HG02884 (cell line): Measurements from ENCODE around the gene TBC1D24.

ENCODE experiments used
- ATAC-seq: cut with Tn5 transposase; IDR thresholded peaks from one replicate; pipeline ENCODE4 v1.9.1; 2021; ENCODE audit warnings: mild to moderate bottlenecking, moderate library complexity; ENCODE audit not compliant: unreplicated experiment

TBC1D24 gene

DNA sequence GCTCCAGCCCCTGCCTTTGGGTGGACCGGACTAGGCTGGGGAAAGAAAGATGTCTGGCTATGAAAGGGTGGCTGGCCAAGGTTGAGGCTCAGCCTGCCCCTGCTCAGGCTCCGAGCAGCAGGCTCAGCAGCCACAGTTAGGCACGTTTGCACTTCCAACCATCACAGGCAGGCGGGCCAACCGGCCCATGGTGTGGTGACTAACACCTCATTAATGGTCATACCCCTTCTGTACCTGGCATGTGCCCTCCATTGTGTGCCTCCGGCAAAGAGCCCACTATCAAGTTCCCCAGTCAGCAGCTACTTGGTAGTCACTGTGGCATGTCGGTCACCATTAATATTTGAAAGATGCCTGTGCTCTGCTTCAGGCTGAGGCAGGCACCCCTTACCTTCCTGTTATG is 6.7 kb downstream of the TBC1D24 start:
- no peak for ATAC-seq

DNA sequence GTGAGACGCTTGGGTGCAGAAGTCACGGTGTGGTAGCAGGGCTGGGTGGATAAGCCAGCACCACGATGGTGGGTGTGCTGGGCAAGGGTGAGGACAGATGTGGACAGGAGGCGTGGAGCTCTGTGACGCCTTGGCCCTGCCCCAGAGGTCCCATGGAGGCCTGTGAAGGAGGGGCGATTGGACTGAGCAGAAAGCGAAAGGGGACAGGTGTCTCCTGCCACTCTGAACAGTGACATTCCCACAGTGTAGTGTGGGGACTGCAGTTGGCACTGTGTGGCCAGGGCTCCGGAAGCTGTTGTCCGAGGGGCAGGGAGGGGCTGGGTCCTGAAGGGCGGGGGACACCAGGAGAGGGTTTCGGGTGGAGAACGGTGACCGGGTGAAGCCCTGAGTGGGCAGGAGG is 7.3 kb downstream of the TBC1D24 start:
- no peak for ATAC-seq

DNA sequence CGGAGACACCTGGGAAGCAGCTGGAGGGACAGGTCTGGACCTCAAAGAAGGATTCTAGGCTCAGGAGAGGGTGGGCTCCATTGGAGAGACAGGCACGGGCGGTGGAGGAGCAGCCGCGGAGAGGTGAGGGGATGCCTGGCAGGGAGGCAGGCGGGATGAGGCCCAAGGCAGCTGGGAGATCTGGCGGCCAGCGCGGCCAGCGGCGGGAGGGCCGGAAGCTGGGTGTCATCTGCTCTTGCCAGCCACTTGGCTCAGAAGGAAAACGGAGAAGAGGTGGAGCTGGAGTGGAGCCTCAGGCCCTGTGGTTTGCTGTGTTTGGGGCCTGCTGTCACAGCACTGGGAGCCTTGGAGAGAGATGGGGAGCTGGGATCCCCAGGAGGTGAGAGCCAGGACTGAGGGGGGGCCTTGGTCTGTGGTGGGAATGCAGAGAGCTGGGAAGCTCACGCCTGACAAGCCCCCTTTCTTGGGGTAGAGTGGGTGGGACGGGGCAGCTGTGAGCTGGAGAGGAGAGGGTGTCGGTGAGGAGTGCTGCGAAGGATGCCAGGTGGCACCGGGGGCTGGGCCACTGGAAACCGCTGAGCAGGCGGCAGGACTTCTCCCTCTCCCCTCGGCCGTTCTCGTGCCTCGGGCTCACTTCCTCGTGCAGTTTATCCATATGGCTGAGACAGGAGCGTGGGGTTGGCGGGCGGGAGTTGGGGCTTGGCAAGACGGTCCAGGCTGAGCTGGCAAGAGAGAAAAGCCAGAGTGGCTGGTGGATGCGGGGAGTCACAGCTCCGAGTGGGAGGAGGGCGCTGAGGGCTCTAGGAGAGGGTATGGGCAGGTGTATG is 8.0 kb downstream of the TBC1D24 start:
- no peak for ATAC-seq

DNA sequence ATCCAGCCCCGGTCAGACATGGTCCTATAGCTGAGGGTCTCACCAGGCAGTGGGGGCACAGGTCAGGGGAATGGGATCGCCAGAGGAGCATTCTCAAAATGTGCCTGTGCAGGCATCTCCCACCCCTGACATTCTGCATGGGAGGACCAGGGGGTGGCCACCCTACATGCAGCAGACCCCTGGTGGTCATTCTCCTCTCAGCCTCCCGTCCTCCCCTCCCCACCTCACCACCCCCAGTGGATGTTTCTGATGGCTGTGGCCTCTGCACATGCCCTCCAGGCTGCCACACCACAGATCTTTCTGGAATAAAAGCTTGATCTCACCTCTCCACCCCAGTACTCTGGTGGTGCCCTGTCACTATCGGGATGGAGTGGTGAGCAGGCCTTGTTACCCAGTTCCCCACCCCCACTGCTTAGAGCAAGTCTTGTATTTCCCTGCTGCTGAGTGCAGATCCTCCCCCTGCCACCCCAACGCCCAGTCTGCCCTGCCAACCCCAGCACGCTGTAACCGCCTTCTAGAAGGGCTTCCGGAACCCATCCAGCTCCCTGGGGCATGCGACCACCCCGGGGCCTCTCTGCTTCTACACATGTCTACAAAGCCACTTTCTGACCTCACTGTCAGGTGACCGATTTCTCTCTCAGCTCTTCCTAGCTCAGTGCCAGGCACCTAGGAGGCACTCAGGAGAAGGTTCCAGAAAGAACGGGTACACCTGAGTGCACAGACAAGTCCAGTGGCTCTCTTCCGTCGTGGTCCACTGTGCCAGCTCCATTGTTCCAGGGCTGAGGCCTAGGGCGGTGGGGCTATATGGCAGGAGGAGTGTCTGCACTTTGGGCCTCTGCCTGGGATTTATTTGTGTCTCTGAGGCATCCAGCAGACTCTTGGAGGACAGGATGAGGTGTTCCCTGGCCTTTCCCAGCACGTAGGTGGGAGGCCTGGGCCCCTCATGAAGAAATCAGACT is 9.3 kb downstream of the TBC1D24 start:
- no peak for ATAC-seq

DNA sequence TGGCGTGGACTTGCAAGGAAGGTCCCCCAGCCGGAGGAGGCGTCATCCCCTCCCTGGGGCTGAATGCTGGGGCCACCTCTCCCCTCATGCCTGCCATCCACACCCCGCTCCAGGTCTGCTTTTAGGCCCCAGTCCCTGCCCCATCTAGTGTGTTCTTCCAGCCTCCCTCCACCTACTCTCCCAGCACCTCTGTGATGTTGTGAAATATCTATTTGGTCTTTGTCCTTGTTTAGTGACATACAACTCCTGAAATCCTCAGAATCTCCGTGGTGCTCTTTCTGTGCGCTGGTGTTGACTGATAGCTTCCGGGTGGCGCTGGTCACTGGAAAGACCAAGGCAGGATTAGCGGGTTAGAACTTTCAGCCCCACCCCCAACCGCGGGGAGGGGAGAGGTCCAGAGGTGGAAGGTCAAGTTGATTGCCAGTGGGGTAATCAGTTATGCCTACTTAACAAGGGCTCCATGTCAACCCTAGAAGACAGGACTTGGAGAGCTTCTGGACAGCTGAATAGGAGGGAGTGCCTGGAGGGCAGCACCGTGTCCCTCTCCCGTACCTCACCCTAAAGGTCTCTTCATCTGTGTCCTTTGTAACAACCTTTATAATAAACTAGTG is 10.1 kb downstream of the TBC1D24 start:
- ATAC-seq: no peak

DNA sequence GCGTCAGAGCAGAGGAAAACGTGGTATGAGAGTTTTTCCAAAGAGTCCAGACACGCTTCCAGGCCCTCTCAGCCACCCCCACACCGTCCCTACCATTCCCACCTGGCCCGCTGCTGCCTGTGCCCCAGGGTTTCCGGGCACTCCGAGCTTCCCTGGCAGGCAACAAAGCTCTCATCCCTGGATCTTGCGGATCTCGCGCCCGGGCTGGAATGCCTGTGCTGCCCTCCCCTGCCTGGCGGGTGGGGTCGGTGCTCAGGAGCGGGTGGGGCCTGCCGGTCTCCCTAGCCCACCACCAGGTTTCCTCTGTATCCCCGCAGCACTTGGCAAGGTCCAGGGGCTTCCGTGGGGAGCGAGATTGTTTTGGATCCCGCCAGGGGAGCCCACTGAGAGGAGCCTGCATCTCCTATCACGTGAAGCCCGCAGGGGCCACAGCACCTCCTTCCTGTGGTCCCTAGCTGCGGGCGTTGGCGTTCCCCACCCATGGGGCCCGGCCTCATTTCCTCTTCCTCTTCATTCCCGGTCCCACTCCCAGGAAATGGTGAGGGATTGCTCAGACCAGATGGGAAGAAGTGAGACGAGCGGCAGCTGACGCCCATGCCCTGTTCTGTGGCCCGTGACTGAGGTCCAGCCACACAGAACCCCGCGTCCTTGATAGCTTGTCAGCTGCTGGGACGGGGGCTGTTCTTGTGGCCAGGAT is 11.0 kb downstream of the TBC1D24 start:
- no peak for ATAC-seq

DNA sequence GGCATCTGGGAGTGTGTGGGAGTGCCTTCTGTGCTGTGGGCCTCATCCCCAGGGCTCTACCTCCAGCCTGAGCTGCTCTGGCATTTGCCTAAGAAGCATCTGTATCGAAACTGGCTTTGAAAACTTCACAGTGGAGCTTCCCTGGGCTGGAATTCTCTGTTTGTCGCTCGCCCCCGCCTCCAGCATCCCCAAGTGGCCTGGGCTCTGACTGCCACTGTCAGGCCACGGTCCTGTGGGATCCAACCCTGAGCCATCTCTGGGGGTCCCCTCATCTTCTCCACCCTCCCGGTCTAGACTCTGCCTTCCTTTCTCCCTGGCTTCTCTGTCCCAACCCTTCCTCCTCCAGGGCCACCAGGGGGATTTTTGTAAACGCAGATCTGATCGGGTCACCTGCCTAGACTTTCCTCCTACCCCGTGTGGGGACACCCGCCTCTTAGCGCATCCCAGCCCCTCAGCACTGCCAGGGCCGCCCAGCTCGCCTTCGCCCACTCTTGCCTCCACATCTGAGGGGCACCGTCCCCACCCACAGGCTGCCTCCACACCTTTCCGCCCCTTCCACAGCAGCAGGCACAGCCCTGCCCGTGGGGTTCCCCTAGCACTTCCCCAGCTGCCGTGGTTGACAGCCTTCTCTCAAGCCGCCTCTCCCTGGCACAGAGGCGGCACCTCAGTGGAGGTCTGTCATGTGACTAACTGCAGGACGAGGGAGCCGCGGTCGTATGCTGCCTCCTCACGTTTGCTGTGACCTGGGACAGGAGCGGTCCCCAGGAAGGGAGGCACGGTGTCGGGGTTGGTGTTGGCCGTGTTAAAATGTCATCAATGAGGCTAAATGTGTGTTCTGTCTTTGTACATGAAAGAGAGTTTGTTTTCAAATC is 12.0 kb downstream of the TBC1D24 start:
- no peak for ATAC-seq

DNA sequence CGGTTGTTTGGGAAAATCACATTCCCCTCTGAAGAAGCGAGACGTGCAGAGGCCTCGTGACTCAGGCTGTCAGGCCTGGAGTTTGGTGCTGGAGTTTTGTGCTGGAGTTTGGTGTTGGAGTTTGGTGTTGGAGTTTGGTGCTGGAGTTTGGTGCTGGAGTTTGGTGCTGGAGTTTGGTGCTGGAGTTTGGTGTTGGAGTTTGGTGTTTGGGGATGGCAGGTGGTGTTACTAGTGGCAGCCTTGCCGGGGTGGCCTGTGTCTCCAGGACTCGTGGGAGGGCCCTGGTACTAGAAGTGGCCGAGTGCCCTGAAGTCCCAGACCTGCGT is 12.6 kb downstream of the TBC1D24 start:
- no peak for ATAC-seq

DNA sequence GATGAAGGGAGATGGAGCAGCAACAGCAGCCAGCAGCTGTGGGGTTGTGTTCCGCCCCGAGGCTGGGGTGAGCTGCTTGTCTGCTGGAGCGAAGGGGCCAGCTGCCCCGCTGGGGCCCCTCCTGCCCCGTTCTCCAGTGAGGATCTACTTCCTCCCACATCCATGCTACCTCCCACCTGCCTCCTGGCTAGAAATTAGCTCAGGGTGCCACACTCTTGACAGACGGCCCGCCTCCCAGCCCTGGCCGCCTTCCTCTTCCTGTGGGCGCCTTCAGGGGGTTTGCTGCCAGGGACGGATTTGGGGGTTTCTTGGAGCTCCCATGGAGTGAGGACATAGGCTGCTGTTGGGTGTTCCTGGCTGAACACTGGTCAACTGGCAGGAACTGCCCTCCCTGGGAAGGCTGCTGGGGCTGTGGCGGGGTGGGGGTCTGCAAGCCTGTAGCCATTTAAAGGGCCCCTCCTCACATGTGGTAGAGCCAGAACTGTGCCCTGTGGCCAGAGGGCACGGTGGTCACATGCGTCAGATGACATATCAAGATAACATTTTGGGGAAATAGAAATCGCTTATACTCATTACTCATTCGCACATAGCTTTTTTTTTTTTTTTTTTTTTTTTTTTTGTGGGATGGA is 13.1 kb downstream of the TBC1D24 start:
- no peak for ATAC-seq

DNA sequence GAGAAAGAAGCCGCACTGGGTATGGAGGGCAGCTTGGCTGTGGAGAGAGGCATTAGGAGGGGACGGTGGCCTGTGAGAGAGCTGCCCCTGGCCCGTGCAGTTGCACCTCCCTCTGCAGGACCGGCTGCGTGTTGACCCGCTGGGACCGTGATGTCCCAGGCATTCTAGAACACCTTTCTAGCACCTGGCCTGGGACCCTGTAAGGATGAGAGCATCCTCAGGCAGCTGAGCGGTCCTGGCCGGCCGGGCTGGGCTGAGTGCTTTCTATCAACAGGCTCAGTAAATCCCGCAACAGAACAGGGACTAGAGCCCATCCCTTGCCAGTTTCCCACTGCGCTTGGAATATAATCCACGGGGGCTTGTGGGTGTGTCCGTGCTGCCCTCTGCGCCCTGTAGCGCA is 14.7 kb downstream of the TBC1D24 start:
- no peak for ATAC-seq

DNA sequence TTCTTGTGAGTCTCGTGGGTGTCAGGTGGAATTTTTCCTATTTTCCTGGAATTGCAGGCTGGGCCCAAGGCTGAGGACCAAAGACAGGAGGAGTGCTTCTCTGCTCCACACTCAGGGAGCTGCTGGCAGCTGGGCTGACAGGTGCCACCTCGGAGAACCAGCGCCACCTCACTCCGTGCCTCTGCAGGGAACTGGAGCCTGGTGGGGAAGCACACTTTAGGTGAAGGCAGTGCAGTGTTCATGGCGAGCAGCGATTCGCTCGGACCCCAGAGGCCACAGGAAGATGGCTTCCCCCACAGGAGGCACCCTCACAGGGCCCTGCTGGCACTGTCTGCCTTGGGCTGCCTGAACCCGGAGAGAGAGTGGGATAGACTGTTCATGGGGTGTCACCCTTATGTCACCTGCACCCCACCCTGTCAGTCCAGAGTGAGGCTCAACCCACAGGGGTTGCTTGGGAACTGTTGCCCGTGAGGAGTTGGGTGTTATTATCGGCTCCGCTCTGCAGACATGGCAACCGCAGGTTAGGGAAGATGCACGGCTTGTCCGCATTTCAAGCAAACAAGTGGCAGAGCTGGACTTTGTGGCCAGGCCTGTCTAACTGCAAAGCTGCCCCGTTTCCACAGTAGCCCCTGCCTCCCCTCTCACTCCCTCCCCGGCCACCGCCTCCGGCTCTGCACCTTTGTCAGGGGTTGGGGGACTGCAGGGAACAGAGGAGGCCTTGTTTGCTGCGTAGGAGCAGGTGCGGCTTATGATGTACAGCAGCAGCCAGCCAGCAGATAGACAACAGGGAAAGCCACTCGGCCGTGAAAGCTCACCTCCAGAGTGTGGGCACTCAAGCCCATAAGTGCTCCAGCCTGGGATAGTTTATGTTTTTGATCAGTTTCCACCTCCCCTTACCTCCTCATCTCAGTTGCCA is 15.5 kb downstream of the TBC1D24 start:
- ATAC-seq: no peak

DNA sequence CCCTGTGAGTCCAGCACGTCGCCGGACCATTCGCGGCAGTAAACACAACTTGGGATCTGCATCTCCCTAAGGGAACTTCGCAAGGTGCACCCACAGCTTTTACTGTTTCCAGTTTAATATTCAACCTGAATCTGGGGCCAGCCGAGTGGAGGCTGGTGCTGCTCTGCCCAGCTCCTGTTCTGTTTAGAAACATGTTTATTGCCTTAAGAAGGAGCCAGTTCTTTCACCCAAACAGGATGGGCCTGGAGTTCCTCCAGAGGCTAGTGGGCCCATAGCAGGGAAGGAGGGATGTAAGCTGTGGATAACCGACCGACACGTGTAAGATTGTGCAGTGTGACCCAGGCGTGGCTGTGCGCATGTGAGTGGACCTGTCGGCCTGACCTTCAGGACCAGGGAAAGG is 17.4 kb downstream of the TBC1D24 start:
- ATAC-seq: no peak

DNA sequence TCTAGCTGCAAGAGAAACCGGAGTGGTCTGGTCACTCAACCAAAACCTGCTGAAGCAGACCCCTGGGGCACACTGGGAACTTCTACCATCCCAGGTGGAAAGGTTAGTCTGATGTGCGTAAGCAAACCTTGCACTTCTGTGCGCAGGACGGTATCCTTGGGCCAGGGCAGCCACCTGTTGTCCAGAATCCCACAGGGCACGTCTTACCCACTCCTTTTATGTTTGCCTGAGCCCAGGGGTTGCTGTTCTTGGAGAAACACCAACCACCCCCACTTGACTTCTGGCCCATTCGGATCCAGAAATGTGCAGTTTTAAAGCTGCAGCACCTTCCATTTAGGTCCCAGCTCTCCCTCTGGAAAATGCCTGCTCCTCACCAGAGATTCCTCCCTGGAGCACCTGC is 18.7 kb downstream of the TBC1D24 start:
- no peak for ATAC-seq

DNA sequence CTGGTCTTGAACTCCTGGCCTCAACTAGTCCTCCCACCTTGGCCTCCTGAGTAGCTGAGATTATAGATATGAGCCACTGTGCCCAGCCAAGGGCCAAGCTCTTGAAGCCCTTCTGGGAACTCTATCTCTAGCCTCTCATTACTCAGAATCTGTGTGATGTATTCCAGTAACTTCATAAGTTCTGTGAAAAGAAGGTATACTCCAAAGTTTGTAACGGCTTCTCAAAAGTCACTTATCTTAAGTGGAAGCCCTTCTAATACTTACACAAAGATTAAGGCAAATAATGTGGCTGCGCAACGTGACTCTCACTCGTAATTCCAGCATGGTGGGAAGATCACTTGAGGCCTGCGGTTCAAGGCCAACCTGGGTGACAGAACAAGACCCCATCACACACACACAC is 19.7 kb downstream of the TBC1D24 start:
- no peak for ATAC-seq

DNA sequence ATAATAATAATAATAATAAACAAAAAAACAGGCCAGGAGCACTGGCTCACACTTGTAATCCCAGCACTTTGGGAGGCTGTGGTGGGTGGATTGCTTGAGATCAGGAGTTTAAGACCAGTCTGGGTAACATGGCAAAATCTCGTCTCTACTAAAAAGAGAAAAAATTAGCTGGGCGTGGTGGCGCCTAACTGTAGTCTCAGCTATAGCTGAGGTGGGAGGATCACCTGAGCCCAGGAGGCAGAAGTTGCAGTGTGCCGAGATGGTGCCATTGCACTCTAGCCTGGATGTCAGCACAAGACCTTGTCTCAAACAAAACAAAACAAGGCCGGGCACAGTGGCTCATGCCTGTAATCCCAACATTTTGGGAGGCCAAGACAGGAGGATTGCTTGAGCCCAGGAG is 20.1 kb downstream of the TBC1D24 start:
- ATAC-seq: no peak

DNA sequence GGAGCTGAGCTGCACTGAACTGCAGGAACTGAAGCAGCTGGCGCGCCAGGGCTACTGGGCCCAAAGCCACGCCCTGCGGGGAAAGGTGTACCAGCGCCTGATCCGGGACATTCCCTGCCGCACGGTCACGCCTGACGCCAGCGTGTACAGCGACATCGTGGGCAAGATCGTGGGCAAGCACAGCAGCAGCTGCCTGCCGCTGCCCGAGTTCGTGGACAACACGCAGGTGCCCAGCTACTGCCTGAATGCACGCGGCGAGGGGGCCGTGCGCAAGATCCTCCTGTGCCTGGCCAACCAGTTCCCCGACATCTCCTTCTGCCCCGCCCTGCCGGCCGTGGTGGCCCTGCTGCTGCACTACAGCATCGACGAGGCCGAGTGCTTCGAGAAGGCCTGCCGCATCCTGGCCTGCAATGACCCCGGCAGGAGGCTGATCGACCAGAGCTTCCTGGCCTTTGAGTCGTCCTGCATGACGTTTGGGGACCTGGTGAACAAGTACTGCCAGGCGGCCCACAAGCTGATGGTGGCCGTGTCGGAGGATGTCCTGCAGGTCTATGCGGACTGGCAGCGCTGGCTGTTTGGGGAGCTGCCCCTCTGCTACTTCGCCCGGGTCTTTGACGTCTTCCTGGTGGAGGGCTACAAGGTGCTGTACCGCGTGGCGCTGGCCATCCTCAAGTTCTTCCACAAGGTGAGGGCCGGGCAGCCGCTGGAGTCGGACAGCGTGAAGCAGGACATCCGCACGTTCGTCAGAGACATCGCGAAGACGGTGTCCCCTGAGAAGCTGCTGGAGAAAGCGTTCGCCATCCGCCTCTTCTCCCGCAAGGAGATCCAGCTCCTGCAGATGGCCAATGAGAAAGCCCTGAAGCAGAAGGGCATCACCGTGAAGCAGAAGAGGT is 21.5 kb downstream of the TBC1D24 start:
- ATAC-seq: no peak

DNA sequence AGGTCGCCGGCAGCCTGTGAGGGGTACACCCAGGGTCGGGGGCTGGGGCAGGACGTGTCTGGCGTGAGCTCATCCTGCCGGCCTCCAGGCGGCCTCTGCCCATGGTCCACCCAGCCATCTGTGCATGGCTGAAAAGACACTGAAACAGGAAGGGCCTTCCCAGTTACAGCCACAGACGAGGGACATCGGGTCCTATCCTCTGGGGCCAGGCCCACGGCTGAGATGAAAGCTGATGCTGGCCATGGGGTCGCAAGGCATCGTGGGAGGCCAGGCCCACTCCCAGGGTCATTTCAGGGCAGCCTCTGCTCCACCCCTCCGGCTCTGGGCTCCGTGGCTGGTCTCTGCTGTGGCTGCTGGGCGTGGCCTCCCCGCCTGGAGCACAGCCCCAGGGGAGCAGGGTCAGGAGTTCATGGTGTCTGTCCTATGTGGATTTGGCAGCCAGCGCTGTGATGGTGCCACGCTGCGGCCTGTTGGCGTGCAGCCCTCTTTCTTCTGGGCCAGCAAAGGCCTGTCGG is 22.2 kb downstream of the TBC1D24 start:
- no peak for ATAC-seq
